ENCODE data around the gene PUM2.

PUM2 gene

GRCh38 chr2:20214566-20215182 lies 136.0 kb downstream of the PUM2 start:
- no peak for DNase-seq

- no peak for DNase-seq
These were observed 136.7 kb downstream of the PUM2 start for GRCh38 chr2:20213651-20214565.

GRCh38 chr2:20212871-20213503 lies 137.7 kb downstream of the PUM2 start:
- no peak for DNase-seq

- no peak for DNase-seq
These were observed 138.2 kb downstream of the PUM2 start for GRCh38 chr2:20212459-20212870.

- DNase-seq, result no peak
These were observed 138.7 kb downstream of the PUM2 start for GRCh38 chr2:20211860-20212458.

- DNase-seq, result no peak
These were observed 139.2 kb downstream of the PUM2 start for GRCh38 chr2:20211420-20211819.

GRCh38 chr2:20210462-20210861 lies 140.2 kb downstream of the PUM2 start:
- no peak for DNase-seq

GRCh38 chr2:20209373-20210109 lies 141.1 kb downstream of the PUM2 start:
- no peak for DNase-seq

- DNase-seq, result no peak
These were observed 142.2 kb downstream of the PUM2 start for GRCh38 chr2:20208476-20208859.

GRCh38 chr2:20207051-20207450 lies 143.6 kb downstream of the PUM2 start:
- DNase-seq, result no peak

GRCh38 chr2:20205915-20206524 lies 144.6 kb downstream of the PUM2 start:
- no peak for DNase-seq

GRCh38 chr2:20205069-20205468 lies 145.6 kb downstream of the PUM2 start:
- no peak for DNase-seq

- no peak for DNase-seq
These were observed 147.0 kb downstream of the PUM2 start for GRCh38 chr2:20203521-20204225.

GRCh38 chr2:20203072-20203471 lies 147.6 kb downstream of the PUM2 start:
- DNase-seq, result no peak

- no peak for DNase-seq
These were observed 149.0 kb downstream of the PUM2 start for GRCh38 chr2:20201671-20202070.

GRCh38 chr2:20200697-20201555 lies 149.7 kb downstream of the PUM2 start:
- DNase-seq, result no peak

GRCh38 chr2:20199633-20200270 lies 150.9 kb downstream of the PUM2 start:
- no peak for DNase-seq

GRCh38 chr2:20198796-20199632 lies 151.6 kb downstream of the PUM2 start:
- DNase-seq, result no peak

All from stimulated activated CD8-positive, alpha-beta memory T cell treated with anti-CD3 and anti-CD28 coated beads, Interleukin-4, amount 100 ng/mL, for 48 hours (primary cell).